ENCODE results near the gene FMNL2. TPM values are rescaled to one million over a fixed set of nuclear protein-coding genes. Genes with fewer than 3 reads are reported as not detected.

The FMNL2 gene
- total RNA-seq, 1 experiment from 2014 or later = 38.2 TPM

DNA sequence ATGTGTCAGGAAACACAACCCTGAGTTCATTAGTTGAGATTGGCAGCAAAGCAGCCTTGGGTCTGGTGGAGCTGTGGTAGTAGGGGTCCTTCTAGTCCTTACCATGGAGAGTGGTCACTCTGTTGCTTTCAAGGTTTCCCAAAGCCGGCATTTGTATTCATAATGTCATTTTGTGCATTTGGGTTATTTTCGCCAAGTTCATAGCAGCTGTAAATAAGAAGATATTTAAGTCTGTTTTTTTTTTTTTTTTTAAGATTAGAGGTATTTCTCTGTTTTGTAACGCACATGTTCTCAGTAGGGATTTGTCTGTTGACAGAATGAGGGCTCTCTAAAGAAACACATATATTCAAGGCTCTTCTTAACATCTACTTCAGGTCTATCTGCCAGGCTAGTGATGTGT lies 268.2 kb downstream of the FMNL2 start:
- intact Hi-C loops (cut with micrococcal nuclease; ENCODE audit: unreplicated experiment) = no loop called here
- H3K36me3 ChIP-seq (ENCODE audit: control insufficient read depth, insufficient read depth, low read length) = no peaks in the 10 kb centered on the region
- no peaks in the 10 kb centered on the region for H3K27me3 ChIP-seq (replicated peaks; ENCODE audit: control insufficient read depth, insufficient read depth, low read length)
- ChIA-PET CTCF (interaction anchor here (0.6 kb wide), 1 partner anchor 12 kb away, joined by 3 read pairs; no protein-coding TSS in a partner anchor), POLR2A (no interaction called here)
- no TSS peak for BruUV-seq (replicated peaks)
- peaks cover 17% of the 10 kb centered on the region for H3K36me3 Mint-ChIP-seq (ENCODE audit: insufficient read depth, unreplicated experiment)
- TF ChIP-seq, protein P1, sequence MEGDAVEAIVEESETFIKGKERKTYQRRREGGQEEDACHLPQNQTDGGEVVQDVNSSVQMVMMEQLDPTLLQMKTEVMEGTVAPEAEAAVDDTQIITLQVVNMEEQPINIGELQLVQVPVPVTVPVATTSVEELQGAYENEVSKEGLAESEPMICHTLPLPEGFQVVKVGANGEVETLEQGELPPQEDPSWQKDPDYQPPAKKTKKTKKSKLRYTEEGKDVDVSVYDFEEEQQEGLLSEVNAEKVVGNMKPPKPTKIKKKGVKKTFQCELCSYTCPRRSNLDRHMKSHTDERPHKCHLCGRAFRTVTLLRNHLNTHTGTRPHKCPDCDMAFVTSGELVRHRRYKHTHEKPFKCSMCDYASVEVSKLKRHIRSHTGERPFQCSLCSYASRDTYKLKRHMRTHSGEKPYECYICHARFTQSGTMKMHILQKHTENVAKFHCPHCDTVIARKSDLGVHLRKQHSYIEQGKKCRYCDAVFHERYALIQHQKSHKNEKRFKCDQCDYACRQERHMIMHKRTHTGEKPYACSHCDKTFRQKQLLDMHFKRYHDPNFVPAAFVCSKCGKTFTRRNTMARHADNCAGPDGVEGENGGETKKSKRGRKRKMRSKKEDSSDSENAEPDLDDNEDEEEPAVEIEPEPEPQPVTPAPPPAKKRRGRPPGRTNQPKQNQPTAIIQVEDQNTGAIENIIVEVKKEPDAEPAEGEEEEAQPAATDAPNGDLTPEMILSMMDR (IDR thresholded peaks at IDR 0.05; ENCODE audit: insufficient read depth in 1 of 2, low read depth in 1 of 2, low read length in 1 of 2, severe bottlenecking in 1 of 2, unreplicated experiment in 1 of 2) = no peak
- no peaks in the 10 kb centered on the region for H3K4me1 ChIP-seq
- no peaks in the 10 kb centered on the region for H3K9me3 Mint-ChIP-seq (ENCODE audit: unreplicated experiment)
- peaks cover 6% of the 10 kb centered on the region for H3K4me1 Mint-ChIP-seq (ENCODE audit: low read depth, unreplicated experiment)
- no peaks in the 10 kb centered on the region for H3K27me3 Mint-ChIP-seq (ENCODE audit: insufficient read depth, unreplicated experiment)
- no peak overlapping the region for H3K4me3 ChIP-seq (ENCODE audit: low read depth, low read length)
- no peak overlapping the region for H3K4me3 Mint-ChIP-seq (ENCODE audit: unreplicated experiment)
- no peak overlapping the region for H3K27ac Mint-ChIP-seq (ENCODE audit: unreplicated experiment)
- DNase-seq = no peak
- no peaks in the 10 kb centered on the region for H3K9me3 ChIP-seq

DNA sequence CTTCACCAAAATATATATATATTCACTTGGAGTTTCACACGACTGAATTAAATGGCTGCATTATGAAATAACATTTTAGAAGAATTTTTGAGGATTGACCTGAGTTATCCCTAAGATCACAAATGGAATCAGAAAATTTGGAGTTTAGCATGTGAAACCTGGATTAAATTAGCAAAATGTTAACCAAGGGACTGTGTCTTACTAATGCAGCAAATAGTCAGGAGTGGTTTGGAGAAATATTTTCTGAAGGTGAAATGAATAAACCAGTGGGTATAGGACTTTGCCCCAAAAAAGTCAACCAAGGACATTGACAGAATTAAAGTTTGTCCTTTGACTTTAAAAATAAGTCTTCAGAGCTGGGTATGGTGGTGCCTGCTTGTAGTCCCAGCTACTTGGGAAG lies 271.1 kb downstream of the FMNL2 start:
- DNase-seq = no peak
- no peak overlapping the region for H3K4me3 ChIP-seq (ENCODE audit: low read depth, low read length)
- no TSS peak for BruUV-seq (replicated peaks)
- H3K36me3 ChIP-seq (ENCODE audit: control insufficient read depth, insufficient read depth, low read length) = no peaks in the 10 kb centered on the region
- H3K4me3 Mint-ChIP-seq (ENCODE audit: unreplicated experiment) = no peak overlapping the region
- no peaks in the 10 kb centered on the region for H3K9me3 Mint-ChIP-seq (ENCODE audit: unreplicated experiment)
- ChIA-PET CTCF (no interaction called here), POLR2A (no interaction called here)
- H3K9me3 ChIP-seq = no peaks in the 10 kb centered on the region
- no peaks in the 10 kb centered on the region for H3K27me3 Mint-ChIP-seq (ENCODE audit: insufficient read depth, unreplicated experiment)
- H3K4me1 Mint-ChIP-seq (ENCODE audit: low read depth, unreplicated experiment) = no peaks in the 10 kb centered on the region
- intact Hi-C loops (cut with micrococcal nuclease; ENCODE audit: unreplicated experiment) = no loop called here
- H3K36me3 Mint-ChIP-seq (ENCODE audit: insufficient read depth, unreplicated experiment) = peaks cover 7% of the 10 kb centered on the region
- H3K27ac Mint-ChIP-seq (ENCODE audit: unreplicated experiment) = no peak overlapping the region
- TF ChIP-seq, protein P1 (IDR thresholded peaks at IDR 0.05; ENCODE audit: insufficient read depth in 1 of 2, low read depth in 1 of 2, low read length in 1 of 2, severe bottlenecking in 1 of 2, unreplicated experiment in 1 of 2) = no peak
- H3K4me1 ChIP-seq = no peaks in the 10 kb centered on the region
- no peaks in the 10 kb centered on the region for H3K27me3 ChIP-seq (replicated peaks; ENCODE audit: control insufficient read depth, insufficient read depth, low read length)

- BruUV-seq (replicated peaks) = no TSS peak
- no peaks in the 10 kb centered on the region for H3K27me3 Mint-ChIP-seq (ENCODE audit: insufficient read depth, unreplicated experiment)
- Histone ChIP-seq H3K4me1 (no peaks in the 10 kb centered on the region), H3K27me3 (replicated peaks; ENCODE audit: control insufficient read depth, insufficient read depth, low read length) (no peaks in the 10 kb centered on the region), H3K4me3 (ENCODE audit: low read depth, low read length) (no peak overlapping the region), H3K36me3 (ENCODE audit: control insufficient read depth, insufficient read depth, low read length) (no peaks in the 10 kb centered on the region; the same call in 1 of the 2 replicates), H3K9me3 (no peaks in the 10 kb centered on the region)
- DNase-seq = no peak
- POLR2A ChIA-PET = no interaction called here
- no peak overlapping the region for H3K27ac Mint-ChIP-seq (ENCODE audit: unreplicated experiment)
- peaks cover 12% of the 10 kb centered on the region for H3K36me3 Mint-ChIP-seq (ENCODE audit: insufficient read depth, unreplicated experiment)
- intact Hi-C loops (cut with micrococcal nuclease; ENCODE audit: unreplicated experiment) = no loop called here
- H3K9me3 Mint-ChIP-seq (ENCODE audit: unreplicated experiment) = no peaks in the 10 kb centered on the region
- CTCF ChIA-PET = interaction anchor here (0.6 kb wide), 2 partner anchors 31 to 351 kb away, joined by 3 to 8 read pairs; no protein-coding TSS in a partner anchor
- TF ChIP-seq, protein P1 (IDR thresholded peaks at IDR 0.05; ENCODE audit: insufficient read depth in 1 of 2, low read depth in 1 of 2, low read length in 1 of 2, severe bottlenecking in 1 of 2, unreplicated experiment in 1 of 2) = no peak
- no peak overlapping the region for H3K4me3 Mint-ChIP-seq (ENCODE audit: unreplicated experiment)
- H3K4me1 Mint-ChIP-seq (ENCODE audit: low read depth, unreplicated experiment) = no peaks in the 10 kb centered on the region
Measured at GRCh38 chr2:152606941-152607340, 272.0 kb downstream of the FMNL2 start.
